SK-N-SH (cell line): ENCODE measurements around the gene RRBP1.

Source experiments
- FOXM1 ChIP-seq: IDR thresholded peaks from 2 replicates; pipeline ENCODE4 v1.4.0; 2012; ENCODE audit warnings: low read depth, mild to moderate bottlenecking
- JUND ChIP-seq: IDR thresholded peaks from 2 replicates; pipeline ENCODE4 v1.4.0; 2012
- TF ChIP-seq, protein P1 (sequence below): IDR thresholded peaks from 2 replicates; pipeline ENCODE4 v1.4.0; 2012; ENCODE audit warnings: low read depth

DNA sequence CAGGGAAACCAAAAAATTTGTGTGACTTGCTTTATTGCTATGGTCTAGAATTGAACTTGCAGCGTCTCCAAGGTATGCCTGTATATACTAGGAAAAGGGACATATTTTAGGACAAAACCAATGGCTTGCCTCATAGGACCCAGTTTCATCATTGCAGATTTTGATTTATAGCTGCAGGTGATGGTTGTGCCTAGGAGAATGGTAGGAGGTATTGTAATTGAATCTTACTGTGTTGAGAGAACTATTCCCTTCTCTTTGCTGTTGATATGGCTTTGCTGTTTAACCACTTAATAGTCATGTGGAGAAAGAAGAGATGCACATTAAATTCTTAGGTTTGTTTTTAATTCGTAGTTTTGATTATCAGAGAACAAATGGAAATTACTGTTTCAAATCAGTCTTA, 95.8 kb downstream of the RRBP1 start:
- TF ChIP-seq, protein P1, sequence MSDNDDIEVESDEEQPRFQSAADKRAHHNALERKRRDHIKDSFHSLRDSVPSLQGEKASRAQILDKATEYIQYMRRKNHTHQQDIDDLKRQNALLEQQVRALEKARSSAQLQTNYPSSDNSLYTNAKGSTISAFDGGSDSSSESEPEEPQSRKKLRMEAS, result no peak
- TF ChIP-seq FOXM1, result no peak
- no peak for TF ChIP-seq JUND
